HUES48 (cell line): ENCODE results near the gene NEDD4L.
"Not testable (repeated sequence)": the region's sequence is repeated elsewhere in the genome, so short reads cannot be mapped to it uniquely, and the experiment has no call there.

Experiments used
- H3K27ac ChIP-seq: one replicate; pipeline ENCODE4 v1.7.0; 2013; ENCODE audit warnings: low read depth, low read length, inconsistent platforms
- H3K27me3 ChIP-seq: 2 replicates; pipeline ENCODE4 v1.6.1; 2013; ENCODE audit warnings: mild to moderate bottlenecking, low read length; ENCODE audit not compliant: control insufficient read depth, insufficient read depth
- H3K36me3 ChIP-seq: 2 replicates; pipeline ENCODE4 v1.6.1; 2013; ENCODE audit warnings: low read length; ENCODE audit not compliant: control insufficient read depth, insufficient read depth
- H3K4me1 ChIP-seq: 2 replicates; pipeline ENCODE4 v1.6.1; 2013; ENCODE audit warnings: mild to moderate bottlenecking, low read length; ENCODE audit not compliant: control insufficient read depth, insufficient read depth
- H3K4me3 ChIP-seq: 2 replicates; pipeline ENCODE4 v1.5.1; 2013; ENCODE audit warnings: mild to moderate bottlenecking, low read depth, low read length
- H3K9ac ChIP-seq: 2 replicates; pipeline ENCODE4 v1.6.1; 2013; ENCODE audit warnings: mild to moderate bottlenecking, low read depth, low read length, moderate library complexity
- H3K9me3 ChIP-seq: 2 replicates; pipeline ENCODE4 v1.6.1; 2013; ENCODE audit warnings: low read length; ENCODE audit not compliant: control insufficient read depth, insufficient read depth

The NEDD4L gene

DNA sequence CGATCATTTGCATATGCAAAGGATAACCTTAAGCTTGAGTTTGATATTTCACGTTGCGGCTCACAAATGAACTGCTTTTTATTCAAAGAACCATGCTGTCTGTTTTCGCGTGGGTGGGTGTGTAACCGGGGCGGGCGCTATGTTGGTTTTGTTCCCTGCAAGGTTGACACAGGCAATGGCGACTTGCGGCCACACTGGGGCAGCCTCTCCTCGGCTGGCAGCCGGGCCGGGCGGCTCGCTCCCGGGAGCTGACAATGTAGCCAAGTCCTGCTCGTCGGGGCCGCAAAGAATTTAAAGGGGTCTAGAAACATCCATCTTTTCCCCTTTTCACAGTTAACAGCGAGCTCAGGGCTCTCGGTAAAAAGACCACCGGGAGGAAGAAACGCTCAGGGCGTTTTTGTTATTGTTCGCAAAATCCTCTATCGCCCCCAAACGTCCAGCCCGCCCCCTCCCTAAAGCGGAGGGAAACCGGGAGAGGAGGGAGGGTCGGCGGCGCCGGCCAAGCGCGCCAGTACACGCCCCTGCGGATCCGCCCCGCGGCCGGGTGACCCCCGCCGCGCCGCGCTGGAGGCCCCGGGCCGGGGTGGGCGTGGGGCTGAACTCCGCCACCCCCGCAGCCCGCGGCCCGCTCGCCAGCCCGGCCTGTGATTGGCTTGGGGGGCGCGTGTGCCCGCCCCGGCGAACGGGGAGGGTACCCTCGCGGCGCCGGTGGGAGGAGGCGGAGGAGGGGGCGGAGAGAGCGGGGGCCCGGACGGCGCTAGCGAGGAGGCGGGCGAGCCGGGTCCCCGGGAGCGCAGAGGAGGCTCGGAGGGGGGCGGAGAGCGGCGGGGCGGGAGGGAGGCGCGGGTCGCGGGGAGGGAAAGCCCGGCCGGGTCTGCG is at the start of gene NEDD4L:
Gene NEDD4L, plus strand, starts transcription at position 736 of the 879 bp plus-strand sequence. CDS start 435 bp downstream, outside the sequence.
- Histone ChIP-seq H3K4me1 (peaks cover 24% of the 10 kb centered on the region), H3K36me3 (no peaks in the 10 kb centered on the region), H3K27me3 (no peaks in the 10 kb centered on the region), H3K9me3 (no peaks in the 10 kb centered on the region), H3K4me3 (peak within 1 kb of the TSS; percentile 95), H3K9ac (peak within 1 kb of the TSS; percentile 67), H3K27ac (peak within 1 kb of the TSS; percentile 94)

DNA sequence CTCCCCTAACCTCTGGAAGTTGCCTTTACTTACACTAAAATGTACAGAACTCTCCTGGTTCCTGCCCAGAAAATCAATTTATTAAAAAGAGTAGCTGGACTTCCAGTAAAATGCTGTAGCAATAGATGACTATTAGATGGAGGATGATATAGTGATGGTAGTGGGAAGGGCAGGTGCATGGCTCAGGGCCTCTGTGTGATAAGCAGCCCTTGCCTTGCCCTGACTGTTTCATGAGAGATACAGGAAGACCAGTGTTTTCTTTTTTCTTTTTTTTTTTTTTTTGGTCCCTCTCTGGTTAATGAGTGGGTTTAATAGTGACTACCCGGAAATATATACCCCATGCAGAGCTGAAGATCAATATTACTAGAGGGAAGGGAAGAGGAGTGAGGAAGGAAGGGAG is 48.7 kb upstream of the NEDD4L start:
- no peaks in the 10 kb centered on the region for H3K9me3 ChIP-seq

DNA sequence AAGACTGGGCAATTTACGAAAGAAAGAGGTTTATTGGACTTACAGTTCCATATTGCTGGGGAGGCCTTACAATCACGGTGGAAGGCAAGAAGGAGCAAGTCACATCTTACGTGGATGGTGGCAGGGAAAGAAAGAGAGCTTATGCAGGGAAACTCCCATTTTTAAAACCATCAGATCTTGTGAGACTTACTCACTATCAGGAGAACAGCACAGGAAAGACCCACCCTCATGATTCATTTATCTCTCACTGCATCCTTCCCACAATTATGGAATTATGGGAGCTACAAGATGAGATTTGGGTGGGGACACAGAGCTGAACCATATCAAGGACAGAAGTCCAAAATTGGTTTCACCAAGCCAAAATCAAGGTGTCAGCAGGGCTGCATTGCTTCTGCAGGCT is 47.1 kb upstream of the NEDD4L start:
- H3K27me3 ChIP-seq, H3K4me3 ChIP-seq, H3K9me3 ChIP-seq, H3K9ac ChIP-seq, H3K4me1 ChIP-seq, H3K27ac ChIP-seq, H3K36me3 ChIP-seq: not testable (repeated sequence)

More for the DNA sequence above, 48.7 kb upstream of the NEDD4L start:
- Histone ChIP-seq H3K9ac (no peak overlapping the region), H3K4me3 (no peak overlapping the region), H3K36me3 (no peaks in the 10 kb centered on the region), H3K4me1 (no peaks in the 10 kb centered on the region), H3K27ac (no peak overlapping the region), H3K27me3 (no peaks in the 10 kb centered on the region)

DNA sequence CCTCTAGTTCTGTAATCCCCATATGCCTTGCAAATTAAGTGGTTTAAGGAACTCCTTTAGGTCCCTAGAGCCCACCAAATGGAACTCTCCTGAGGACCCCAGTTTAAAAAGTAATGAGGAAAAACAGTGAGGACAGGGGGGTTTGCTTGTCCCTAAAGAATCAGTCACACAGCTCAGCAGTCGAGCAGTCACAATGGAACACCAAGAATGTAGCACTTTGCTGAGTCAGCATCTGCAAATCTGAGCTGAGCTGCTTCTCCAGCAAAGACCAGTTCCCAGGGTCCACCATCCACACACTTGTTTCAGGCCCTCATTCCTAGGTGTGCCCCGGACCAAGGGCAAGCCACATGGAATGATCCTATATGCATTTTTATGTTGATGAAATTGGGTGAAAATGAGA is 46.2 kb upstream of the NEDD4L start:
- Histone ChIP-seq H3K27ac (no peak overlapping the region), H3K4me1 (no peaks in the 10 kb centered on the region), H3K9ac (no peak overlapping the region), H3K4me3 (no peak overlapping the region), H3K27me3 (no peaks in the 10 kb centered on the region), H3K9me3 (no peaks in the 10 kb centered on the region), H3K36me3 (no peaks in the 10 kb centered on the region)

DNA sequence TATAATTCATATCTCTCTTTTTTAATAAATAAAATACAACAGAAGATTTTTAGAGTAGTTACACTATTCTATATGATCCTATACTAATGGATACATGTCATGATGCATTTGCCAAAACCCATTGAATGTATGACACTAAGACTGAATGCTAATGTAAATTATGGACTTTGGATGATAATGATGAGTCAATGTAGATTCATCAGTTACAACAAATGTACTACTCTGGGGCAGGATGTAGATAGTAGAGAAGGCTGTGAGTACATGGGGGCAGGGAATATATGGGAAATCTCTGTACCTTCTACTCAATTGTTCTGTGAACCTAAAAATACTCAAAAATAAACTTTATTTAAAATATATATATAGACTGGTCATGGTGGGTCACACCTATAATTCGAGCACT is 45.6 kb upstream of the NEDD4L start:
- Histone ChIP-seq H3K4me3 (no peak overlapping the region), H3K27me3 (no peaks in the 10 kb centered on the region), H3K4me1 (no peaks in the 10 kb centered on the region)

DNA sequence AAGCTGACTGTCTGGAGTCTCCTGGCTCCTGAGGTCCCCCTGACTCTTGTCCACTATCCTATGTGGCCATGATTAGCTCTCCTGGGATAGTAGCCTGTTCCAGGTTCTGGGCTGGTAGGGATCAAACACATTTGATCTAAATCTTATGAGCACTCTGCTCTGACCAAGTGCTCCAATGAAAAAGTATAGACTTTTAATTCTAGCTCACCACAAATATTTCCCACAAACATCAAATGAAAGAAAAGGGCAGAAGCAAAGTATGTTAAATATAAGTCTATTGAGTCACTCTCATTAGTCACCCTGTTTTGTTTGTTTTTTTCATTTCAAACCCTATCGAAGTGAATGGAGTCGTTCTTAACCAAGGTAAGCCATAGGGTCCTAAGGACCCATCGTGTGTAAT is 39.7 kb upstream of the NEDD4L start:
- Histone ChIP-seq H3K4me3 (no peak overlapping the region), H3K27me3 (no peaks in the 10 kb centered on the region), H3K36me3 (no peaks in the 10 kb centered on the region), H3K9ac (no peak overlapping the region), H3K27ac (no peak overlapping the region), H3K4me1 (no peaks in the 10 kb centered on the region), H3K9me3 (no peaks in the 10 kb centered on the region)

More for the DNA sequence above, 45.6 kb upstream of the NEDD4L start:
- Histone ChIP-seq H3K9me3 (no peaks in the 10 kb centered on the region), H3K27ac (no peak overlapping the region), H3K36me3 (no peaks in the 10 kb centered on the region), H3K9ac (no peak overlapping the region)

DNA sequence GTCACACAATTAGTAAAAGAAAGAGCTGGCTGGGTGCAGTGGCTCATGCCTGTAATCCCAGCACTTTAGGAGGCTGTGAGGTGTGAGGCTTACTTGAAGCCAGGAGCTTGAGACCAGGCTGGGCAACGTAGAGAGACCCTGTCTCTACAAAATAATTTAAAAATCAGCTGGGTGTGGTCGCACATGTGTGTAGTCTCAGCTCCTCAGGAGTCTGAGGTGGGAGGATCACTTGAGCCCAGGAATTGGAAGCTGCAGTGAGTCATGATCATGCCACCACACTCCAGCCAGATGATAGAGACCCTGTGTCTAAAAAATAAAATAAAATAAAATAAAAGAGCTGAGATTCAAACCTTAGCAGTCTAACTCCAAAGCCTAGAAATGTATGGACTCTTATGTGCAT is 39.0 kb upstream of the NEDD4L start:
- no peak overlapping the region for H3K4me3 ChIP-seq
- no peaks in the 10 kb centered on the region for H3K36me3 ChIP-seq
- H3K9me3 ChIP-seq: no peaks in the 10 kb centered on the region
- H3K27ac ChIP-seq: no peak overlapping the region
- no peak overlapping the region for H3K9ac ChIP-seq
- no peaks in the 10 kb centered on the region for H3K4me1 ChIP-seq
- H3K27me3 ChIP-seq: no peaks in the 10 kb centered on the region

DNA sequence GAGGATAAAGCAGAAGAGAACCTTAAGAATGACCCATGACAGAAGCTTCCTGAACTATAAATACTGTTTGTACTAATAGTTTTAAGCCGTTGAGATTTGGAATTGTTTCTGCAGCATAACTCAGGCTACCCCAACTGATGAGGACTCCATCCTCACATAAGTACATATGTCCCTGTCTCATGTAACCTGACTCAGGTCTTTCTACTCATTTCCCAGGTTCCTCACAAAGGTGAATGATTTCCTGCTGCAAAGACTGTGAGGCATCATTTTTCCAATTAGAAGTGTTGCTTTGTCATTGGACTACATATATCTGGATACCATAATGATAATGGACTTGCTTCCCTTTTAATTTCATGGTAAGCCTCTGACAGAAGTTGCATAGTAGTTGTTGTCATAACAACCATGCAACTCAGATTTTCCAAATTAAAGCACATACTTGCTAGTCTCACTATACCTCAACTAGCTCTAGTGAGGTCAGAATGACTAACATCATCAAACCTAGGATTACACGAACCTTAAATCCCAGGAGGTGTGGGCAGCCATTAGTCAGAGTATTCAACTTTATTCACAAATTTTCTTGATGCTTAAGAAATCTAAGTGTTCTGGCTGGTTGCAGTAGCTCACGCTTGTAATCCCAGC is 38.0 kb upstream of the NEDD4L start:
- Histone ChIP-seq H3K27ac (no peak overlapping the region), H3K9me3 (no peaks in the 10 kb centered on the region), H3K9ac (no peak overlapping the region), H3K4me1 (no peaks in the 10 kb centered on the region), H3K36me3 (no peaks in the 10 kb centered on the region), H3K4me3 (no peak overlapping the region), H3K27me3 (no peaks in the 10 kb centered on the region)

DNA sequence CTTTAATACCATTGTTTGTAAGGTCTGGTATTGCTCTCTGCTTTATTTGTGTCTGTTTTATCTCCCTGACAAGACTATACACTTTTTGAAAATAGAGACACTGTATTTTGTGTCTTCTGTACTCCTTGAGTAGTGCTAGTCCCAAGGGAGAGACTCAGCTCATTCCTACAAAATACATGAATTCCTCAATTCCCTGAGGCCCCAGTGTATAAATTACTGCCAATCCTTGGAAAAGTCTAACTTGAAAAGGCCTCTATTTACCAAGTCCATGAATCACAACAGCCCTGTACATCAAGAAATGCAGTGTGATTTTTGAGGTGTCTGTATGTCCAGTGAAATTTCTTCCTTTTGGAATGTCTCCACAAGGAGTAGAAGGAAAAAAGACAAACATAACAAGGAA is 34.9 kb upstream of the NEDD4L start:
- H3K27me3 ChIP-seq: no peaks in the 10 kb centered on the region

DNA sequence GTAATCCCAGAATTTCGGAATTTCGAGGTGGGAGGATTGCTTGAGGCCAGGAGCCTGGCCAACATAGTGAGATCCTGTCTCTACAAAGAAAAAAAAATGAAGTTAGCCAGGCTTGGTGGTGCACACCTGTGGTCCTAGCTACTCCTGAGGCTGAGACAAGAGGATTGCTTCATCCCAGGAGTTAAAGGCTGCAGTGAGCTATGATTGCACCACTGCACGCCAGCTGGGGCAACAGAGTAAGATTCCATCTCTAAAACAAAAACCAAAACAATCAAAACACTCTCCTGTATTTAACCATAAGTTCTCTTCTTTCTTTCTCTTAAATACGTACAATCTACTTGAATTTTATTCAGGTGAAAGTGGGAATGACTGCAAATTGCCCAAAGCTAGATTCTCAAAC is 33.8 kb upstream of the NEDD4L start:
- Histone ChIP-seq H3K4me1 (peaks cover 18% of the 10 kb centered on the region), H3K9ac (no peak overlapping the region)

More for the DNA sequence above, 34.9 kb upstream of the NEDD4L start:
- H3K36me3 ChIP-seq: no peaks in the 10 kb centered on the region
- peaks cover 12% of the 10 kb centered on the region for H3K4me1 ChIP-seq
- no peaks in the 10 kb centered on the region for H3K9me3 ChIP-seq
- no peak overlapping the region for H3K27ac ChIP-seq
- no peak overlapping the region for H3K9ac ChIP-seq
- H3K4me3 ChIP-seq: no peak overlapping the region

DNA sequence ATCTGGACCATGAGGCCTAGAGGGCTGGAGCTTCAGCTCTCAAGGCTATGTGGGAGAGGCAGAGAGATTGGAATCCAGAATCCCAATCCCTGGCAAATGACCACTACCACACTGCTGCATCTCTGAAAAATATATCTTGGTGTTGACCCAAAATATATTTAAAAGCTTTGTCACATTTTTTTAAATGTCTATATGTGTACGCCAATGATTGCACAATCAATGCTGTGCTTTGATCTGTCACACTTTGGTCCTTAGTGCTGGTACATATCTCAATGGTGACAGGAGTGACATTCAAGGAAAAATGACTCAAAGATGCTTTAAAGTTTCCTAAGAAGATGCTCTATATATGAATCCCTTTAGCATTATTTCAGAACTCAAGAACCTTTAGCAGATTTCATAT is 31.7 kb upstream of the NEDD4L start:
- Histone ChIP-seq H3K36me3 (no peaks in the 10 kb centered on the region), H3K4me3 (no peak overlapping the region), H3K27ac (no peak overlapping the region), H3K4me1 (peaks cover 21% of the 10 kb centered on the region), H3K9ac (no peak overlapping the region), H3K27me3 (no peaks in the 10 kb centered on the region), H3K9me3 (peaks cover 7% of the 10 kb centered on the region)

More for the DNA sequence above, 33.8 kb upstream of the NEDD4L start:
- no peak overlapping the region for H3K27ac ChIP-seq
- H3K36me3 ChIP-seq: no peaks in the 10 kb centered on the region
- no peak overlapping the region for H3K4me3 ChIP-seq
- H3K27me3 ChIP-seq: no peaks in the 10 kb centered on the region
- no peaks in the 10 kb centered on the region for H3K9me3 ChIP-seq
